SHP77 treated with DMSO at 0.1 percent for 48 hours (cell line): ENCODE measurements around the gene CTR9.

Experiments
- DNase-seq: peaks from one replicate; lab custom pipeline; 2025; lab: John Stamatoyannopoulos, UW

CTR9 gene

GRCh38 chr11:10742460-10743208 lies 8.4 kb upstream of the CTR9 start:
- DNase-seq: no peak

- DNase-seq: no peak
Observed at GRCh38 chr11:10743354-10744000, 7.6 kb upstream of the CTR9 start.

DNA sequence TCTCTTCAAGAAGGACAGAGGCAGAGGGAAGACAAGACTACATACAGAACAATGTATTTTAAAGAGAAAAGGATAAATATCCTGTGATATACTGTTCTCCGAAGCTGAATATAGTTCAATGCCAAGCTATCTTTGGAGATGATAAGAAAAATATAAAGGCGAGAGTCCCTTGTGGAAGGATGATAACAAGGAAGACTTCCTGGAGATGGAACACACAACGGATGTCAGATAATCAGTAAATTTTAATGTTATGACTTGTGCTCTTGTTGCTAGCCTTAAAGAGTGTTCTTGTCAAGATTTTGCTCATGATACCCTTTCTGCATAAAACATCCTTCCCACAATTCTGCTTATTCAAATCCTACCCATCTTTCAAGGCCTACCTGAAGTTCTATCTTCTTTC lies 6.8 kb upstream of the CTR9 start:
- DNase-seq: no peak

DNA sequence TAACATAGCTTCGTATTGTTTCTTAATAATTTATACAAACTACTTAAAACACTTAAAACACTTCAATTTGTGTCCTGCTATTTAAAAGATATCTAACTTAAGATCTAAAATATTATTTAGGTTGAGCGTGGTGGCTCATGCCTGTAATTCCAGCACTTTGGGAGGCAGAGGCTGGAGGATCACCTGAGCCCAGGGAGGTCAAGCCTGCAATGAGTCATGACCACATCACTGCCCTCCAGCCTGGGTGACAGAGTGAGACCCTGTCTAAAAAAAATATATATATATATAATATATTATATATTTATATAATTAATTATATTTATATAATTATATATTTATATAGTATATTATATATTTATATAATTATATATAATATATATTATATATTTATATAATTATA lies 4.2 kb upstream of the CTR9 start:
- DNase-seq: no peak

GRCh38 chr11:10747733-10748132 lies 3.3 kb upstream of the CTR9 start:
- DNase-seq: no peak

- no peak for DNase-seq
Observed at GRCh38 chr11:10749476-10749875, 1.6 kb upstream of the CTR9 start.

DNA sequence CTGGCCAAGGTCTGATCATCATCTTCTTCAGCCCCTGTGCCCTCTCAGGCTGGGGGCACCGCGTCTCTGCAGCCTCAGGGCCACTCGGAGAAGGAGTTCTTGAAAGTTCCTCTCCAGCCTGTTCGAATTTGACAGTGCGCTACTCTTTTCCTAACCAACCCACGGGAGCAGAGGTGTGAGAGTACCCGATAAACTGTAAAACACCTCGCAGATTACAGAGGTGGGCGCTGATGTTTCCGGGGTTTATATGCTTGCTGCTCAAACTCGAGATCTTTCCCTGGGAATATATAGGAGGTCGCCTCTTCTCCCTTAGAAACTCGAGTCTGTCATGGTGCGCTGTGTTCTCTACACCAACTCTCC lies 515 bp downstream of the CTR9 start:
- no peak for DNase-seq

- DNase-seq: no peak
Observed at GRCh38 chr11:10752061-10752460, 1.0 kb downstream of the CTR9 start.

- DNase-seq: no peak
Observed at GRCh38 chr11:10752486-10752885, 1.4 kb downstream of the CTR9 start.

- no peak for DNase-seq
Observed at GRCh38 chr11:10758957-10759356, 7.9 kb downstream of the CTR9 start.

GRCh38 chr11:10761085-10761698 lies 10.1 kb downstream of the CTR9 start:
- DNase-seq: no peak

GRCh38 chr11:10762185-10762584 lies 11.1 kb downstream of the CTR9 start:
- DNase-seq: no peak

- DNase-seq: no peak
Observed at GRCh38 chr11:10762913-10763421, 11.9 kb downstream of the CTR9 start.

GRCh38 chr11:10763766-10764165 lies 12.7 kb downstream of the CTR9 start:
- no peak for DNase-seq

DNA sequence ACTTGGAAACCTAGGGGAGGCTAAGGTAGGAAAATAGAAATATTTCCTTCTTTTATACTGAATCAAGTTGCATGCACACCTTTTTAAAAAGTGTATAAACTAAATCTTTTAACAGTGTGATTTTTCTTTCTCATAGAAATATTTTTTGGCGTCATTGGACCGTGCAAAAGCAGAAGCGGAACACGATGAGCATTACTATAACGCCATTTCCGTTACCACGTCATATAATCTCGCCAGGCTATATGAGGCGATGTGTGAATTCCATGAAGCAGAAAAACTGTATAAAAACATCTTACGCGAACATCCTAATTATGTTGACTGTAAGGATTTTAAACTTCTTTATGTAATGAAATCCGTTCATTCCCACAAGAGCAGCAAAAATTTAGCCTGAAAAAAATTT lies 13.4 kb downstream of the CTR9 start:
- DNase-seq: no peak

GRCh38 chr11:10770626-10771254 lies 19.7 kb downstream of the CTR9 start:
- DNase-seq: no peak

DNA sequence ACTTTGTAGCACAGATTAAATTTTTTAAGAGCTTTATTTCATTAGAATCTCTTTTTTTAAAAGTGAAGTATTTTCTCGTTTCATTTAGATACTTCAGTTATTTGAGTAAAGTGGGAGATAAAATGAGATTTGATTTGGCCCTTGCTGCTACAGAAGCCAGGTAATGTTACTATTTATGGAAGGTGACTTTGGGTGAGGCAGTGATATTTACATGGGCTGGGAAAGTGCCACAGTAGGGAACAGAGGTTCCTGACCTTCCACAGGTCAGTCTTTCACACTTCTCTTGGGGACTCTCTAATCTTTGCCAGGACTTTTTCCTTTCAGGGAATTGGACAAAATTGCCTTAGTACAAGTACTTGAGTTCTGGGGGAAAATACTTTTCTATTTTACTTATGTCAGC lies 20.4 kb downstream of the CTR9 start:
- DNase-seq: no peak

DNA sequence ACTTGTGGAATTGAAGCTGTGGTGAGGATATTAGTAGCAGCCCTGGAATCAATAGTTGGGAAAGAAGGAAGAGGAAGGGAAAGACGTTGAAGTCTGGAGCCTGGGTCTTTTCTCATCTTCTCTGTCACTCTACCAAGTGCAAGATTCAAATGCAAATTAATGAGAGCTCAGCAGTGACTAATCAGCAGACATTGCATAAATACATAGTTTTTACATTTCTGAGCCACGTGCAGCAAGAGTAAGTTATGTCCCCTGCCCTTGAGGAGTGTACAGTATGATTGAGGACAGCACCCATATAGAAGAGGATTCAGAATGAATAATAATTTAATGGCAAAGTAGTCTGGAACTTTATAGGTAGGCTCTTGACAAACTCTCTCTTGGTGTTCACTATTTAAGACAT lies 23.8 kb downstream of the CTR9 start:
- no peak for DNase-seq

GRCh38 chr11:10777393-10777793 lies 26.3 kb downstream of the CTR9 start:
- DNase-seq: no peak

DNA sequence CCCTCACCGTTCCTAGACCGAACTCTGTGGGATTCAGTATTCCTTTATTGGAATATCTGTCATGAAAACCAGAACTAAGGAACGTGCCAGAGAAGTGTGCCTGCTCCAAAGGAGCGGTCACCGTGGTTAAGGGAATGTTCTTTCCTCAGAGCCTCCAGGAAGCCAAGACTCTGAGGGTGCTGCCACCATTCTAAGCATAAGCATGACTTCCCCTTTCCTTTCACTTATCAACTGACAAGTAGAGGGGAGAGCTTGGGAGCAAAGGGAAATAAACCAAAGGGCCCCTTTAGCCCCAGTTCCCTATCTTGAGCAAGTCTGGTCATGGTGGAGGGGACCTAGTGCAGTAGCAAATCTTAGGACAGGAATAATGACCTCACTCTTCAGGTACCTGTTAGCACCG lies 26.8 kb downstream of the CTR9 start:
- no peak for DNase-seq

DNA sequence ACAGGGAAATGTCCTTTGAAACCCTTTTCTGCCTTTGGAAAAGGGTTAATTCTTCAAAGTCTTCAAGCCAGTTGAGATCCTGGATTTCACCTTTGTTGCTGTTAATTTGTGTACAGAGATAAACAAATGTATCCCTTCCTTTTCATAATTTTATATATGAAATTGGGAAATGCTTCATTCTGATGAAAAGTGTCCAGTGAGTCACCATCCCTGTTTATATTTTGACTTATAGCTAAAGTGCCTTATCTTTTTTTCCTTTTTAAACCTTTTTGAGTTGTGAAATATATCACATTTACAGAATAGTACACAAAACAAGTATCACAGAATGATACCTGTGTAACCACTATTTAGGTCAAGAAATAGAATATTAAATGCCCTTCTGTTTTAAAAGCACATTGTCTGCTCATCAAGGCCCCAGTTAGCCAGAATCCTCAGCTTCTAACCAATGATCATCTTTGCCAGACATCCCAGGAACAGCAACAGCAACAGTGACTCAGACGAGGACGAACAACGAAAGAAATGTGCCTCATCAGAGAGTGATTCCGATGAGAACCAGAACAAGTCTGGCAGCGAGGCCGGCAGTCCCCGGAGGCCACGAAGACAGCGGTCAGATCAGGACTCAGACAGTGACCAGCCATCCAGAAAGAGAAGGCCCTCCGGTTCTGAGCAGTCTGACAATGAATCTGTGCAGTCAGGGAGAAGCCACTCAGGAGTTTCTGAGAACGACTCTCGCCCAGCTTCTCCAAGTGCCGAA lies 27.3 kb downstream of the CTR9 start:
- DNase-seq: no peak

DNA sequence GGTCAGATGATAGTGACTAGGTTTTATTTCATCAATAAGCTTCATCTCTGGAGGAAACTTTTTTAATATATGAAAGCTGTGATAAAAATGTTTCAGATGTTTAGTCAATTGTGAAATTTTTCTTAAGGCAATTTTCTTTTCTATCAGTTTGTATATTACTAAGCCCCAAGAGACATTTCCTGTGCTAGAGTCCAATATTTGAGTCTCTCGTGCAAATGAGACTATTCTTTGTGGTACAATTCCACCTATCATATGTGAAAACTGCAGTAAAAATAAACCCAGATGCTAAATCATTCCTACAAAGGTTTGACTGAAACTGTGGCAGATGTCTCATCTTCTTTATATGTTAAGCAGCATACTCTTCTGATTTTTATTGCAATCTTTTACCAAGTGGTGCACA lies 28.0 kb downstream of the CTR9 start:
- DNase-seq: no peak
